Thymus (tissue), 11 donors: Measurements from ENCODE around the gene CTNNA3. TPM values are rescaled to one million over a fixed set of nuclear protein-coding genes. Genes with fewer than 3 reads are reported as not detected.
"Not testable (repeated sequence)": the region's sequence is repeated elsewhere in the genome, so short reads cannot be mapped to it uniquely, and the experiment has no call there.

Source experiments
- DNase-seq, 9 donors: peaks; one replicate each; pipeline ENCODE4 v3.0.0-alpha.2; 2013; ENCODE audit warnings: low spot score in 9 of 9, low read depth in 6 of 9, missing footprints in 1 of 9
- H3K27ac ChIP-seq, 2 donors: one replicate each; pipeline ENCODE4 v1.5.1; 2013; ENCODE audit warnings: control low read depth in 1 of 2, low read depth in 1 of 2, low read length in 1 of 2, mild to moderate bottlenecking in 1 of 2, moderate library complexity in 1 of 2
- H3K27me3 ChIP-seq, 2 donors: one replicate each; pipeline ENCODE4 v1.5.1; 2013; ENCODE audit warnings: low read length in 1 of 2; ENCODE audit not compliant: control insufficient read depth in 2 of 2, insufficient read depth in 1 of 2
- H3K36me3 ChIP-seq, 2 donors: one replicate each; pipeline ENCODE4 v1.5.1; 2013; ENCODE audit warnings: low read length in 1 of 2, mild to moderate bottlenecking in 1 of 2, moderate library complexity in 1 of 2; ENCODE audit not compliant: control insufficient read depth in 2 of 2, insufficient read depth in 2 of 2
- H3K4me1 ChIP-seq, 2 donors: one replicate each; pipeline ENCODE4 v1.5.1; 2013; ENCODE audit warnings: low read length in 2 of 2; ENCODE audit not compliant: control insufficient read depth in 2 of 2, insufficient read depth in 2 of 2
- H3K4me3 ChIP-seq, 2 donors: one replicate each; pipeline ENCODE4 v1.5.1; 2013; ENCODE audit warnings: low read length in 2 of 2, control low read depth in 1 of 2, mild to moderate bottlenecking in 1 of 2
- H3K9me3 ChIP-seq, 2 donors: one replicate each; pipeline ENCODE4 v1.5.1; 2013; ENCODE audit warnings: low read length in 1 of 2, mild to moderate bottlenecking in 1 of 2; ENCODE audit not compliant: control insufficient read depth in 2 of 2, insufficient read depth in 1 of 2
- WGBS: extraction: QIAGEN DNeasy Blood & Tissue Kit; methylation state at CpG from one replicate; pipeline ENCODE4 v1.1.7; 2013; 5-methylcytosine and 5-hydroxymethylcytosine counted together
- polyA plus RNA-seq: library from polyadenylated mRNA; stranded (reverse); fragments of 200-250 nt; gene quantifications from one replicate; pipeline ENCODE4 v1.2.3, GENCODE V29; 2013
- total RNA-seq: library from RNA; stranded (reverse); fragments of 120-200 nt; gene quantifications from one replicate; pipeline ENCODE4 v1.2.4, GENCODE V29; 2013
- donor health status: healthy.

CTNNA3 gene
- total and polyA plus RNA-seq, 2 donors = 0.27 to 0.28 TPM

DNA sequence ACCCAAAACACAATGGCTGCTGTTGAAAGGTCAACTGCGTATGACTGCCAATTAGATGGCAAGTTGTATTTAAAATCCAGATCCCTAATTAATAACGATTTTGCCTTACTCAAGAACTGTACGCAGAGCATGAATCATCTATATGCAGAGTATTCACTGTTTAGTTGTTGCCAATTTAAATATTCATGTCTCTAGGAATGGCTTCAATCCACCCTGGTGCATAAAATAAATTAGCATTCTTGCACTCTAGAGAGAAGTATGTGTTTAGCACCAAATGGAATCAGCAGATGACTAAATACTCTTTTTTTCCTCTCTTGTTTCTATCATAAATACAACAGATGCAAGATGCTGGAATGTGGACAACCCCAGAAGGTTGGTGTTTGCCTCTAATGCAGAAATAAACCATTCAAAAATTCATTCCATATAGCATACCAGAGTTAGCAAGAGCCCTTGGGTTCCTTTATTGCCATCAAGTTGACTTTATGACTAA lies 449.9 kb downstream of the CTNNA3 start:
- no peaks in the 10 kb centered on the region for H3K9me3 ChIP-seq
- H3K4me3 ChIP-seq = no peak overlapping the region
- WGBS = 96% methylated on average over 3 of the region's 3 CpGs
- H3K36me3 ChIP-seq = no peaks in the 10 kb centered on the region
- no peak for DNase-seq
- H3K27ac ChIP-seq = no peak overlapping the region
- H3K27me3 ChIP-seq = no peaks in the 10 kb centered on the region
- H3K4me1 ChIP-seq = no peaks in the 10 kb centered on the region

DNA sequence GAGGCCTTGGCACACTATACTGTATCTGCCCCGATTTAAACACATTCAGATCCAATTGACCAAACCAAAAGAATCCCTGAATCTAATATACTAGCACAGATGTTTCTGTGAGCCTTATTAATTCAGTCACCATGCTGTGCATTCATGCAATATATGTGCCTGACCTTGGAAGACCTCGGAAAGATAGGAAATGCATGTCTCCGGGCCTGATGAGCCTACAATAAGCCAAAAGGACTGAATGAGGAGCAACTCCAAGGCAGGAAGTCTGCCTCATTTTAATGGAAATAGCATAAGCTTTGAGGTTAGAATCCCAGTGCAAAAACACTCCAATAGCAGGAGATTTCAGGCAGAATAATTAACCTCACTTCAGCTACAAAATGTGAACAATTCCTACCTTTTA lies 453.5 kb downstream of the CTNNA3 start:
- no peak overlapping the region for H3K4me3 ChIP-seq
- 93% methylated on average over 3 of the region's 3 CpGs for WGBS
- H3K4me1 ChIP-seq = no peaks in the 10 kb centered on the region
- no peak for DNase-seq
- H3K9me3 ChIP-seq = no peaks in the 10 kb centered on the region
- no peak overlapping the region for H3K27ac ChIP-seq
- H3K27me3 ChIP-seq = no peaks in the 10 kb centered on the region
- H3K36me3 ChIP-seq = no peaks in the 10 kb centered on the region

DNA sequence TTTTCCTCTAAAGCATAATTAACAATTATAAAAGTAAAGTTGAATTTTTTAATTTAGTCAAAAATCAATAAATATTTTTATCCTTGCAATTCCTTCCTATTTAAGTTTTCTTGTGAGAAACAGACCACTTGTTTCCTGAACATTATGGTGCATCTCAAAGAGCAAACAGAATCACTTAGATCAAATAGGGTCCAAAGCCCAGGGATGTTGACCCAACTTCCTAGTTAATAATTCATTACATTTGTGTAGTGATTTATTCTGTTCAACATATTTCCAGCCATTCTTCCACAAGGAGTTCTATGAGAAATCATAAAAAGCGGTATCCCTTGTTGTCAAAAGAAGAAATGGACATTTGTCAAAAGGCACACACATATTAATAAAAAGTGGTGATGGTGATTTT lies 454.5 kb downstream of the CTNNA3 start:
- Histone ChIP-seq H3K4me1 (no peaks in the 10 kb centered on the region), H3K9me3 (no peaks in the 10 kb centered on the region), H3K4me3 (no peak overlapping the region), H3K36me3 (no peaks in the 10 kb centered on the region), H3K27me3 (no peaks in the 10 kb centered on the region), H3K27ac (no peak overlapping the region)
- DNase-seq = no peak
- WGBS = 0% methylated on average over 1 of the region's 1 CpG

DNA sequence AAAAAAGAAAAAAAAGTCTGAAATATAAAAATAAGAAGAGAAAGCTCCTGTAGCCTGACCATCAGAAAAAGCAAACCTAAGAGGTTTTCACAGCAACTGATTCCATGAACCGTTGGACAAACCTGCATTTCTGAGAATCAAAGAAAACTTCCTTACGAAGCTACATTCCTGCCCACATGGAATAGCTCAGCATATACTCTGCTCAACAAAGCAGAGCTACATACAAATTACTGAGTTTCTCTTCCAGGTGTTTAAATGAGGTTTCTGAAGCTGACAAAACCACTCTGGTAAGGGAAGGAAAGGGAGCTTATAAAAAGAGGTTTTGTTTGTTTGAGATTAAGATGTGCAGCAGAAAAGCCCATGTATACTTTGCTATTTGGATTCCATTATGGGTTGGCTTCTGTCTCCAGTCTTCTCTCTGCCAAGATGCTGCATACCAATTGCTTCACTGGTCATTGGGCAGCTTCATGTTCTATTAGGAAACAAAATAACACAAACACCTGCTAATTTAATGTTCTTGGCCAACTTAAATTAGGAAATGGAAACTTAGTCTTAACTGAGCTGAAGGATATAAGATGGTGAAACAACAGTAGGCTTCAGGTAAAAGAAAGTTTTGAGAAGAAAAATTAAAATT lies 456.0 kb downstream of the CTNNA3 start:
- Histone ChIP-seq H3K4me1 (no peaks in the 10 kb centered on the region), H3K9me3 (no peaks in the 10 kb centered on the region), H3K27ac (no peak overlapping the region), H3K36me3 (no peaks in the 10 kb centered on the region), H3K4me3 (no peak overlapping the region), H3K27me3 (no peaks in the 10 kb centered on the region)
- DNase-seq = no peak
- WGBS = 89% methylated on average over 2 of the region's 2 CpGs

DNA sequence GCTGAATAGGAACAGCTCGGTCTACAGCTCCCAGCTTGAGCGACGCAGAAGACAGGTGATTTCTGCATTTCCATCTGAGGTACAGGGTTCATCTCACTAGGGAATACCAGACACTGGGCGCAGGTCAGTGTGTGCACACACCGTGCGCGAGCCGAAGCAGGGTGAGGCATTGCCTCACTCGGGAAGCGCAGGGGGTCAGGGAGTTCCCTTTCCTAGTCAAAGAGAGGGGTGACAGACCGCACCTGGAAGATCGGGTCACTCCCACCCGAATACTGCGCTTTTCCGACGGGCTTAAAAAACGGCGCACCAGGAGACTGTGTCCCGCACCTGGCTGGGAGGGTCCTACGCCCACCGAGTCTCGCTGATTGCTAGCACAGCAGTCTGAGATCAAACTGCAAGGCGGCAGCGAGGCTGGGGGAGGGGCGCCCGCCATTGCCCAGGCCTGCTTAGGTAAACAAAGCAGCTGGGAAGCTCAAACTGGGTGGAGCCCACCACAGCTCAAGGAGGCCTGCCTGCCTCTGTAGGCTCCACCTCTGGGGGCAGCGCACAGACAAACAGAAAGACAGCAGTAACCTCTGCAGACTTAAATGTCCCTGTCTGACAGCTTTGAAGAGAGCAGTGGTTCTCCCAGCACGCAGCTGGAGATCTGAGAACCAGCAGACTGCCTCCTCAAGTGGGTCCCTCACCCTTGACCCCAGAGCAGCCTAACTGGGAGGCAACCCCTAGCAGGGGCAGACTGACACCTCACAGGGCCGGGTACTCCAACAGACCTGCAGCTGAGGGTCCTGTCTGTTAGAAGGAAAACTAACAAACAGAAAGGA lies 465.1 kb downstream of the CTNNA3 start:
- 15% methylated on average over 28 of the region's 29 CpGs for WGBS
- H3K27ac ChIP-seq, H3K4me3 ChIP-seq, DNase-seq, H3K4me1 ChIP-seq, H3K27me3 ChIP-seq, H3K9me3 ChIP-seq, H3K36me3 ChIP-seq: not testable (repeated sequence)

DNA sequence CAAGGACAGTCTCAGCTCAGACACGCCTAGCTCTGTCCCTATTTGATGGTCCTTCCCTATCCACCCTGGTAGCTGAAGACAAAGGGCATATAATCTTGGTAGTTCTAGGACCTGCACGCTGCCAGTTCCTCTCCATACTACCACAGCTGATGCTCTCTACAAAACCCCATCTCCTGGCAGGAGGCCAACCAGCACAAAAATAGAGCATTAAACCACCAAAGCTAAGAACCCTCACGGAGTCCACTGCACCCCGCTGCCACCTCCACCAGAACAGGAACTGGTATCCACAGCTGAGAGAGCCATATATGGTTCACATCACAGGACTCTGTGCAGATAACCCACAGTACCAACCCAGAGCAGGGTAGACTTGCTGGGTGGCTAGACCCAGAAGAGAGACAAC lies 470.8 kb downstream of the CTNNA3 start:
- WGBS = 57% methylated on average over 4 of the region's 4 CpGs
- no peaks in the 10 kb centered on the region for H3K27me3 ChIP-seq
- no peak overlapping the region for H3K4me3 ChIP-seq
- no peaks in the 10 kb centered on the region for H3K9me3 ChIP-seq
- DNase-seq = no peak
- H3K36me3 ChIP-seq = no peaks in the 10 kb centered on the region
- no peak overlapping the region for H3K27ac ChIP-seq
- H3K4me1 ChIP-seq = no peaks in the 10 kb centered on the region

DNA sequence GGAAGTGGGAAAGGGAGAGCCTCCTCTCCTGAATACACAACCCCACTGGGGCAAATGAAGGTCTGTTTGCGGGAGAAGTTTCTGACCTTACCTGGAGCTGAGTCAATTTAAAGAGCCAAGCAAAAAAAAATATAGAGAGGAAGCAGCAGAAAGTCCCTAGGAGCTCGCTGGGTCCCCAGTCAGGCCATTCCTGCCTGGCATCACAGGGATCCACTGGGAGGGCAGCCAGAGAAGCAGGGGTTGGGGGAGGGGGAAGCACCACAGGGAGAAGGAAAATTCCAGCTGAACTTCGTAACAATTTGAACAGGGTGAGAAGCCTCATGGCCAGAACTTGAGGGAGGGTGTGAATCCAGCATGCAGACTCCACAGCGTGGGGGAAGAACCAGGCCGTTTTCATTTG lies 471.4 kb downstream of the CTNNA3 start:
- Histone ChIP-seq H3K9me3 (no peaks in the 10 kb centered on the region), H3K36me3 (no peaks in the 10 kb centered on the region), H3K27me3 (no peaks in the 10 kb centered on the region), H3K4me3 (no peak overlapping the region), H3K4me1 (no peaks in the 10 kb centered on the region), H3K27ac (no peak overlapping the region)
- 95% methylated on average over 5 of the region's 5 CpGs for WGBS
- no peak for DNase-seq

DNA sequence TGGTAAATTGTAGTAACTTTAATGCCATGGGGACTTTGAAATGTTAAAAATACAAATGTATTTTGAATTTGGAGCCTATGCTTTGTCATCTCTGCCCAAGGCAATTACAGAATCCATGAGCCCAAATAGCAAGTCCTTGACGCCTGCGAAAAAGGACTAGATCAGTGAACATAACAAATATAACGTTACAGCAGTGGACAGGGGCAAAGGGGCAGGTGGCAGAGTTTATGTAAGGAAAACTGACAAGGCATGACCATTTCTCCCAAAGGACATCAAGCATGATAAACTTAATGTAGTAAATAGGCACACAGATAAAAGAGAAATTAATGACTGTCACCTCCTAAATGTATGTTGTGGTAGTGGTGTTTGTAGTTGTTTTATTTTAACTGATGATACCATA lies 473.1 kb downstream of the CTNNA3 start:
- DNase-seq = no peak
- H3K4me3 ChIP-seq = no peak overlapping the region
- H3K27ac ChIP-seq = no peak overlapping the region
- no peaks in the 10 kb centered on the region for H3K27me3 ChIP-seq
- H3K9me3 ChIP-seq = no peaks in the 10 kb centered on the region
- H3K4me1 ChIP-seq = no peaks in the 10 kb centered on the region
- WGBS = 89% methylated on average over 3 of the region's 3 CpGs
- H3K36me3 ChIP-seq = no peaks in the 10 kb centered on the region

DNA sequence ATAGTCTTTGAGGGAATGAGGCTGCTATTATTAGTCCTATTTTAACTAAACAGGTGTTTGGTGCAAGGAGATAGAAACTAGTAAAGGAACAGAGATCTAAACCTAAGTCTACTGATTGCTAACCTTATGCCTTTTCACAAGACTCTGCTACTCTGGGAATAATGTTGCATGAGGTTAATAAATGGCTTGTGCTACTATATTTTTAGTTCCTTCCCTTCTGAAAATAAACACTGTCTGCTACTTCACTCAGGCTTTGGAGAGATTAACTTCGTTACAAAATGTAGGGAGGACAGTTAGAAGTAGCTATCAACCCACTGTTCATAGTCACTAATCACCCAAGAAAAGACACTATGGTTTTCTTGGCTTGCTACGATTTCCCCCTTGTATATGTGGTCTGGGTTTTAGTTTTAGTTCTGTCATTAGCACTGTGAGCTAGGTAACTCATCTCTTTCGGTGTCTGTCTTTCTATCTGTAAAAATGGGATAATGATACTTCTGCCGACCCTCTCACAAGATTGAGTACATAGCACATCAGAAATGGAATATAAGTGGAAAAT lies 474.0 kb downstream of the CTNNA3 start:
- 89% methylated on average over 4 of the region's 4 CpGs for WGBS
- no peak for DNase-seq
- Histone ChIP-seq H3K27me3 (no peaks in the 10 kb centered on the region), H3K4me1 (no peaks in the 10 kb centered on the region), H3K4me3 (no peak overlapping the region), H3K27ac (no peak overlapping the region), H3K9me3 (no peaks in the 10 kb centered on the region), H3K36me3 (no peaks in the 10 kb centered on the region)
